H1 (cell line): ENCODE data around the gene KLHL21. TPM values are rescaled to one million over a fixed set of nuclear protein-coding genes. Genes with fewer than 3 reads are reported as not detected.

Experiments used
- CREB1 ChIP-seq: IDR thresholded peaks from 2 replicates; pipeline ENCODE4 v1.6.1; 2012; ENCODE audit warnings: inconsistent platforms
- POU5F1 ChIP-seq: IDR thresholded peaks from 2 replicates; pipeline ENCODE4 v1.6.1; 2011; ENCODE audit warnings: low read depth, mild to moderate bottlenecking, low read length, moderate library complexity
- RXRA ChIP-seq: IDR thresholded peaks from 2 replicates; pipeline ENCODE4 v1.6.1; 2011; ENCODE audit warnings: low read depth, mild to moderate bottlenecking, low read length, moderate library complexity; ENCODE audit not compliant: insufficient read depth
- SAP30 ChIP-seq: fragments of 300-600 bp; sonication (generic); IDR thresholded peaks from 2 replicates; pipeline ENCODE4 v1.7.1; 2012; ENCODE audit warnings: low read length, moderate library complexity, mild to moderate bottlenecking, inconsistent platforms; ENCODE audit not compliant: insufficient read depth, insufficient replicate concordance
- polyA plus RNA-seq, 7 experiments: library from polyadenylated mRNA; depleted of rRNA in 3 of 7; stranded (reverse) in 5 of 7; unstranded in 2 of 7; fragments of >200 nt in 5 of 7; fragments of 200-250 nt in 2 of 7; gene quantifications; 1 replicate in 5 of 7; 2 replicates in 1 of 7; 4 replicates in 1 of 7; pipeline versions ENCODE4 v1.2.1 to v1.2.3, GENCODE V29; 2011 to 2013; ENCODE audit warnings: missing spikeins in 2 of 7, mixed read lengths in 2 of 7
- small RNA-seq: library from polyadenylated mRNA; stranded (forward); fragments of <200 nt; extraction: miRNeasy Mini kit (QIAGEN cat#:217004); gene quantifications from one replicate; pipeline ENCODE3, GENCODE V24; 2013; ENCODE audit not compliant: insufficient read depth
- total RNA-seq: library from RNA; stranded (reverse); fragmentation: NEBNext Ultra II Directional; extraction: Animal tissue kit (Norgen Biotek cat#: 25700); gene quantifications from 2 replicates; pipeline ENCODE4 v1.2.1, GENCODE V29; 2021
- TF ChIP-seq, protein P1 (sequence below): IDR thresholded peaks from 2 replicates; pipeline ENCODE4 v1.6.1; 2012; ENCODE audit warnings: low read length, inconsistent platforms

KLHL21 gene
- total and polyA plus RNA-seq, 2 of the 8 experiments (the other 6 are each of a cell fraction or from before 2014, with no cell fraction given): 11.9 to 22.3 TPM

- TF ChIP-seq, protein P1, sequence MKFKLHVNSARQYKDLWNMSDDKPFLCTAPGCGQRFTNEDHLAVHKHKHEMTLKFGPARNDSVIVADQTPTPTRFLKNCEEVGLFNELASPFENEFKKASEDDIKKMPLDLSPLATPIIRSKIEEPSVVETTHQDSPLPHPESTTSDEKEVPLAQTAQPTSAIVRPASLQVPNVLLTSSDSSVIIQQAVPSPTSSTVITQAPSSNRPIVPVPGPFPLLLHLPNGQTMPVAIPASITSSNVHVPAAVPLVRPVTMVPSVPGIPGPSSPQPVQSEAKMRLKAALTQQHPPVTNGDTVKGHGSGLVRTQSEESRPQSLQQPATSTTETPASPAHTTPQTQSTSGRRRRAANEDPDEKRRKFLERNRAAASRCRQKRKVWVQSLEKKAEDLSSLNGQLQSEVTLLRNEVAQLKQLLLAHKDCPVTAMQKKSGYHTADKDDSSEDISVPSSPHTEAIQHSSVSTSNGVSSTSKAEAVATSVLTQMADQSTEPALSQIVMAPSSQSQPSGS: no peak
- TF ChIP-seq SAP30 (no peak), CREB1 (no peak), RXRA (no peak), POU5F1 (no peak)
Observed at GRCh38 chr1:6544831-6545230, 57.8 kb downstream of the KLHL21 start (continued).

Small RNAs within 50 kb of the gene (small RNA-seq; reads per million reads assigned to genes)
- not detected for gene RNU6-731P

Other genes with a start within 250 kb of the KLHL21 start
- 150 and 151 TPM in 2 replicates for gene ACOT7, start 209.1 kb downstream of the KLHL21 start, total RNA-seq
- gene ACOT7, start 209.1 kb downstream of the KLHL21 start, polyA plus RNA-seq (2011; rRNA removed): 214 and 263 TPM in 2 replicates
- gene HES2, start 182.9 kb downstream of the KLHL21 start, total RNA-seq: 0.15 and 0.36 TPM in 2 replicates
- 0.53 and 0.86 TPM in 2 replicates for gene HES2, start 182.9 kb downstream of the KLHL21 start, polyA plus RNA-seq (2011; rRNA removed)
- gene ESPN, start 178.1 kb downstream of the KLHL21 start, total RNA-seq: 14.8 and 16.3 TPM in 2 replicates
- gene ESPN, start 178.1 kb downstream of the KLHL21 start, polyA plus RNA-seq (2011; rRNA removed): 5.2 and 13.4 TPM in 2 replicates
- 9.3 and 10.7 TPM in 2 replicates for gene TNFRSF25, start 136.7 kb downstream of the KLHL21 start, total RNA-seq
- gene TNFRSF25, start 136.7 kb downstream of the KLHL21 start, polyA plus RNA-seq (2011; rRNA removed): 19.5 and 26.1 TPM in 2 replicates
- 12.5 and 13.8 TPM in 2 replicates for gene PLEKHG5, start 111.2 kb downstream of the KLHL21 start, total RNA-seq
- 10.4 and 16.8 TPM in 2 replicates for gene PLEKHG5, start 111.2 kb downstream of the KLHL21 start, polyA plus RNA-seq (2011; rRNA removed)
- 38.1 and 42.9 TPM in 2 replicates for gene NOL9, start 48.4 kb downstream of the KLHL21 start, total RNA-seq
- gene NOL9, start 48.4 kb downstream of the KLHL21 start, polyA plus RNA-seq (2011; rRNA removed): 11.6 and 17.1 TPM in 2 replicates
- gene TAS1R1, start 47.6 kb downstream of the KLHL21 start, total RNA-seq: 0.13 TPM in 1 of 2 replicates, not detected in the other
- 0.17 and 0.26 TPM in 2 replicates for gene TAS1R1, start 47.6 kb downstream of the KLHL21 start, polyA plus RNA-seq (2011; rRNA removed)
- gene ZBTB48, start 22.9 kb downstream of the KLHL21 start, total RNA-seq: 21.4 and 28.2 TPM in 2 replicates
- 28.8 and 35.7 TPM in 2 replicates for gene ZBTB48, start 22.9 kb downstream of the KLHL21 start, polyA plus RNA-seq (2011; rRNA removed)
- 38.7 and 39.6 TPM in 2 replicates for gene PHF13, start 10.9 kb upstream of the KLHL21 start, total RNA-seq
- gene PHF13, start 10.9 kb upstream of the KLHL21 start, polyA plus RNA-seq (2011; rRNA removed): 11.7 and 16.5 TPM in 2 replicates
- 12.4 and 15.3 TPM in 2 replicates for gene THAP3, start 22.0 kb upstream of the KLHL21 start, total RNA-seq
- 8.2 and 12.9 TPM in 2 replicates for gene THAP3, start 22.0 kb upstream of the KLHL21 start, polyA plus RNA-seq (2011; rRNA removed)
- gene DNAJC11, start 98.9 kb upstream of the KLHL21 start, total RNA-seq: 90.9 and 92.8 TPM in 2 replicates
- gene DNAJC11, start 98.9 kb upstream of the KLHL21 start, polyA plus RNA-seq (2011; rRNA removed): 43.9 and 64.3 TPM in 2 replicates
- 119 and 131 TPM in 2 replicates for gene CAMTA1, start 182.6 kb upstream of the KLHL21 start, total RNA-seq
- 47.9 and 65.0 TPM in 2 replicates for gene CAMTA1, start 182.6 kb upstream of the KLHL21 start, polyA plus RNA-seq (2011; rRNA removed)